PFSK-1 (cell line): Measurements from ENCODE around the gene SPNS2.

Experiments used
- FOXP2 ChIP-seq: optimal IDR thresholded peaks from 2 replicates; pipeline ENCODE3; 2011; ENCODE audit warnings: borderline replicate concordance, control low read depth, inconsistent platforms; ENCODE audit not compliant: insufficient read depth; ENCODE audit errors: extremely low read length, extremely low read depth
- POLR2AphosphoS5 ChIP-seq: IDR thresholded peaks from 2 replicates; pipeline ENCODE4 v1.6.1; 2012; ENCODE audit warnings: low read depth, mild to moderate bottlenecking, control low read depth, low read length, moderate library complexity
- REST ChIP-seq, 2 experiments: IDR thresholded peaks; 2 replicates each; pipeline versions ENCODE4 v1.6.1 to v1.8.0; 2011 to 2012; ENCODE audit warnings: low read depth in 2 of 2, low read length in 2 of 2, control low read depth in 1 of 2, inconsistent platforms in 1 of 2, mild to moderate bottlenecking in 1 of 2, moderate library complexity in 1 of 2; ENCODE audit not compliant: insufficient read depth in 1 of 2
- SIN3A ChIP-seq: IDR thresholded peaks from 2 replicates; pipeline ENCODE4 v1.6.1; 2012; ENCODE audit warnings: mild to moderate bottlenecking, low read length, moderate library complexity, borderline replicate concordance; ENCODE audit not compliant: insufficient read depth
- TAF1 ChIP-seq: IDR thresholded peaks from 2 replicates; pipeline ENCODE4 v1.6.1; 2012; ENCODE audit warnings: low read length, control low read depth, borderline replicate concordance; ENCODE audit not compliant: insufficient read depth

Gene SPNS2

DNA sequence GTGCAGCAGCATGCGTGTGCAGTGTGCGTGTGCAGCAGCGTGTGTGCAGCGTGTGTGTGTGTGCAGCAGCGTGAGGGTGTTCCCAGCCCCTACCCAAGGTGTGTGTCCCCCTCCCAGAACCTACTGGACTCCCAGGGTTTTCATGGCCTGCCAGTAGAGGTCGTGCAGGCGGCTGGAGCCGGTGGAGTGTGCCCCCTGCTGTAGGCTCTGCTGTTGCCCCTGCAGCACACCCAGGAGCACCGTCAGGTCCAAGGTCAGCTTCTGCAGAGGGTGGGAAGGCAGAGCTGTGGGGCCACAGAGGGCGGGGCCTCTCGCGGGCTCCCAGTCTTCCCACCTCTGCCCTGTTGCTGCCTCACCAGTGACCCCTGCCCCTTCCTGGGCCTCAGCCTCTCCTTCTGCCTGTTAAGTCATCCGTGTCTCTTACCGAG is 41.6 kb downstream of the SPNS2 start:
- TF ChIP-seq POLR2AphosphoS5: no peak
- peak; percentile 19 for TF ChIP-seq FOXP2
- no peak for TF ChIP-seq SIN3A
- no peak for TF ChIP-seq TAF1

- TF ChIP-seq POLR2AphosphoS5: no peak
Observed at GRCh38 chr17:4540687-4541327, 42.1 kb downstream of the SPNS2 start.

- TF ChIP-seq TAF1 (no peak), POLR2AphosphoS5 (no peak), SIN3A (no peak), FOXP2 (no peak), REST (IDR thresholded peaks at IDR 0.05; ENCODE audit: insufficient read depth in 1 of 2, low read depth in 2 of 2, low read length in 2 of 2) (no peak)
Observed at GRCh38 chr17:4541328-4542002, 42.8 kb downstream of the SPNS2 start.

GRCh38 chr17:4542003-4542725 is 43.5 kb downstream of the SPNS2 start:
- no peak for TF ChIP-seq POLR2AphosphoS5
- no peak for TF ChIP-seq REST (IDR thresholded peaks at IDR 0.05; ENCODE audit: insufficient read depth in 1 of 2, low read depth in 2 of 2, low read length in 2 of 2)
- no peak for TF ChIP-seq TAF1
- TF ChIP-seq SIN3A: no peak
- TF ChIP-seq FOXP2: no peak

GRCh38 chr17:4542726-4543191 is 44.1 kb downstream of the SPNS2 start:
- TF ChIP-seq REST (IDR thresholded peaks at IDR 0.05; ENCODE audit: insufficient read depth in 1 of 2, low read depth in 2 of 2, low read length in 2 of 2) (no peak), TAF1 (no peak), POLR2AphosphoS5 (no peak), FOXP2 (no peak), SIN3A (no peak)

DNA sequence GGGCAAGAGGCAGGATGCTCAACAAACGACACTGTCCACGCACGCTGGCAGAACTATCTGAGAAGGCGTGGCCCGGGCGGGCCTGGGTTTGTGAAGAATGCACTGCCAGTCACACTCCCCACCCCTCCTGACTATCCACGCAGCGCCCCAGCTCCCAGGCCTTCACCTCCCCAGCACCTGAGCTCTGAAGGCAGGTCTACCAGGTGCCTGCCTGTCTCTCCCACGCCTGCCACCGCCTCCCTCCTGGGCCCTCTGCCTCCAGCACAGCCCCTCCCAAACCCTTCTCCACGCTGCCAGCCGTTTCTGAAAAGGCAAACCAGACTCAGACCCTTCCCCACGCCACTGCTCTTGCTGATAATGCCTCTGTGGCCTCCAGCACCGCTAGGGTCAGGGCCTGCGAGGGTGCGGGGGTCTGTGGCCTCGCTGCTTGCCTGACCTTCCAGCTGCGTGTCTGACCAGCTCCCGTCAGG is 44.9 kb downstream of the SPNS2 start:
- TF ChIP-seq REST (IDR thresholded peaks at IDR 0.05; ENCODE audit: insufficient read depth in 1 of 2, low read depth in 2 of 2, low read length in 2 of 2) (no peak), POLR2AphosphoS5 (0 out of 2 replicates have a peak, but pooled peaks have one; percentile 0)
